IMR-90 (cell line): ENCODE data around the gene TRIM28. TPM values are rescaled to one million over a fixed set of nuclear protein-coding genes. Genes with fewer than 3 reads are reported as not detected.

Experiments used
- ATAC-seq: fragments of 200-7000 bp; cut with Tn5 transposase; 2 replicates; pipeline ENCODE4 v1.9.1; 2020; ENCODE audit warnings: low read depth, mild to moderate bottlenecking, moderate library complexity
- BruUV-seq: library from RNA; stranded (reverse); fragments of 400-500 nt; replicated peaks from 2 replicates; lab custom pipeline; 2021; lab: Mats Ljungman, UMichigan
- CTCF ChIA-PET: fragments of 300-600 bp; formaldehyde crosslinking; extraction: SDS; loops from one replicate; lab custom pipeline; 2021; ENCODE audit warnings: antibody characterized with exemption; lab: Yijun Ruan, JAX
- POLR2A ChIA-PET: fragments of 300-600 bp; sonication (Branson Sonifier 250); formaldehyde crosslinking; loops from one replicate; lab custom pipeline; 2022; ENCODE audit warnings: antibody characterized with exemption; ENCODE audit not compliant: unreplicated experiment; lab: Charles Lee
- DNase-seq: peaks from one replicate; pipeline ENCODE4 v3.0.0; 2013
- H2AFZ ChIP-seq: replicated peaks from 2 replicates; pipeline ENCODE3; 2013; ENCODE audit warnings: low read length, mild to moderate bottlenecking; ENCODE audit not compliant: poor library complexity
- H2AK5ac ChIP-seq: 2 replicates; pipeline ENCODE4 v1.6.1; 2013; ENCODE audit warnings: low read depth, low read length, inconsistent platforms
- H2AK9ac ChIP-seq: replicated peaks from 2 replicates; pipeline ENCODE3; 2013; ENCODE audit warnings: mild to moderate bottlenecking, low read depth, low read length, moderate library complexity; ENCODE audit not compliant: poor library complexity
- H2BK120ac ChIP-seq: 2 replicates; pipeline ENCODE4 v1.6.1; 2013; ENCODE audit warnings: low read depth, low read length, inconsistent platforms
- H2BK15ac ChIP-seq: 3 replicates; pipeline ENCODE4 v1.6.1; 2013; ENCODE audit warnings: low read depth, low read length, inconsistent platforms
- H2BK20ac ChIP-seq: 2 replicates; pipeline ENCODE4 v1.6.1; 2013; ENCODE audit warnings: low read depth, mild to moderate bottlenecking, inconsistent platforms, low read length, moderate library complexity
- H2BK5ac ChIP-seq: 2 replicates; pipeline ENCODE4 v1.6.1; 2013; ENCODE audit warnings: mild to moderate bottlenecking, low read depth, low read length, inconsistent platforms; ENCODE audit not compliant: poor library complexity, severe bottlenecking
- H3K14ac ChIP-seq: replicated peaks from 2 replicates; pipeline ENCODE4 v1.6.1; 2013; ENCODE audit warnings: low read depth, low read length, inconsistent platforms
- H3K18ac ChIP-seq: 2 replicates; pipeline ENCODE4 v1.6.1; 2013; ENCODE audit warnings: low read depth, low read length, control low read depth
- H3K23ac ChIP-seq: 2 replicates; pipeline ENCODE4 v1.6.1; 2013; ENCODE audit warnings: low read depth, low read length, inconsistent platforms
- H3K27ac ChIP-seq: 2 replicates; pipeline ENCODE4 v1.5.1; 2013; ENCODE audit warnings: mild to moderate bottlenecking, control low read depth, low read length; ENCODE audit not compliant: insufficient read depth
- H3K27me3 ChIP-seq: 2 replicates; pipeline ENCODE4 v1.6.1; 2013; ENCODE audit warnings: low read length; ENCODE audit not compliant: control insufficient read depth, insufficient read depth
- H3K36me3 ChIP-seq: 2 replicates; pipeline ENCODE4 v1.6.1; 2013; ENCODE audit warnings: low read length, mixed read lengths; ENCODE audit not compliant: control insufficient read depth, insufficient read depth
- H3K4ac ChIP-seq: 2 replicates; pipeline ENCODE4 v1.6.1; 2013; ENCODE audit warnings: low read depth, low read length, inconsistent platforms
- H3K4me1 ChIP-seq: 2 replicates; pipeline ENCODE4 v1.6.1; 2013; ENCODE audit warnings: low read length, mixed read lengths; ENCODE audit not compliant: control insufficient read depth, insufficient read depth
- H3K4me2 ChIP-seq: 2 replicates; pipeline ENCODE4 v1.6.1; 2013; ENCODE audit warnings: low read depth, mild to moderate bottlenecking, control low read depth, low read length, moderate library complexity
- H3K4me3 ChIP-seq: 2 replicates; pipeline ENCODE4 v1.5.1; 2013; ENCODE audit warnings: low read depth, mild to moderate bottlenecking, control low read depth, low read length, moderate library complexity; ENCODE audit not compliant: insufficient read depth
- H3K56ac ChIP-seq: 2 replicates; pipeline ENCODE4 v1.6.1; 2013; ENCODE audit warnings: low read length, inconsistent platforms; ENCODE audit not compliant: insufficient read depth; ENCODE audit errors: extremely low read depth
- H3K79me1 ChIP-seq, 2 experiments: 2 replicates each; pipeline ENCODE4 v1.6.1; 2013; ENCODE audit warnings: low read length in 2 of 2, inconsistent platforms in 1 of 2, low read depth in 1 of 2
- H3K9ac ChIP-seq: 2 replicates; pipeline ENCODE4 v1.6.1; 2013; ENCODE audit warnings: low read depth, low read length, control low read depth
- H3K9me1 ChIP-seq: 2 replicates; pipeline ENCODE4 v1.6.1; 2013; ENCODE audit warnings: low read length, inconsistent platforms; ENCODE audit not compliant: insufficient read depth
- H3K9me3 ChIP-seq: 2 replicates; pipeline ENCODE4 v1.6.1; 2013; ENCODE audit warnings: low read length; ENCODE audit not compliant: control insufficient read depth, insufficient read depth
- H4K20me1 ChIP-seq: 2 replicates; pipeline ENCODE4 v1.6.1; 2013; ENCODE audit warnings: low read length, inconsistent platforms; ENCODE audit not compliant: insufficient read depth
- H4K5ac ChIP-seq: 2 replicates; pipeline ENCODE4 v1.6.1; 2013; ENCODE audit warnings: mild to moderate bottlenecking, low read depth, low read length, control low read depth
- H4K8ac ChIP-seq, 2 experiments: 2 replicates each; pipeline ENCODE4 v1.6.1; 2013; ENCODE audit warnings: low read depth in 2 of 2, low read length in 2 of 2, control low read depth in 1 of 2, inconsistent platforms in 1 of 2
- H4K91ac ChIP-seq: 2 replicates; pipeline ENCODE4 v1.6.1; 2013; ENCODE audit warnings: low read depth, low read length, inconsistent platforms; ENCODE audit not compliant: insufficient read depth
- BHLHE40 ChIP-seq: fragments of 150-350 bp; IDR thresholded peaks from 2 replicates; pipeline ENCODE4 v1.6.1; 2016; ENCODE audit warnings: mild to moderate bottlenecking, low read depth, low read length
- CEBPB ChIP-seq: IDR thresholded peaks from 2 replicates; pipeline ENCODE4 v1.6.1; 2012; ENCODE audit warnings: low read depth, low read length, improper control_type of control experiment
- ELK1 ChIP-seq: fragments of 150-350 bp; IDR thresholded peaks from 2 replicates; pipeline ENCODE4 v1.6.1; 2016; ENCODE audit warnings: low read depth, mild to moderate bottlenecking, low read length, moderate library complexity, borderline replicate concordance
- MAZ ChIP-seq: IDR thresholded peaks from 2 replicates; pipeline ENCODE4 v1.6.1; 2012; ENCODE audit warnings: low read depth, mild to moderate bottlenecking, low read length, improper control_type of control experiment, moderate library complexity, borderline replicate concordance
- MXI1 ChIP-seq: IDR thresholded peaks from 2 replicates; pipeline ENCODE4 v1.6.1; 2012; ENCODE audit warnings: low read depth, mild to moderate bottlenecking, low read length, moderate library complexity, borderline replicate concordance
- POLR2A ChIP-seq: IDR thresholded peaks from 2 replicates; pipeline ENCODE4 v1.6.1; 2012; ENCODE audit warnings: mild to moderate bottlenecking, low read depth, low read length
- RAD21 ChIP-seq: IDR thresholded peaks from 2 replicates; pipeline ENCODE4 v1.6.1; 2012; ENCODE audit warnings: low read length, improper control_type of control experiment
- RCOR1 ChIP-seq: IDR thresholded peaks from 2 replicates; pipeline ENCODE4 v1.6.1; 2012; ENCODE audit warnings: mild to moderate bottlenecking, low read length, improper control_type of control experiment; ENCODE audit not compliant: insufficient replicate concordance
- USF2 ChIP-seq: fragments of 150-350 bp; IDR thresholded peaks from 2 replicates; pipeline ENCODE4 v1.6.1; 2017; ENCODE audit warnings: mild to moderate bottlenecking, antibody characterized with exemption, low read length, low read depth
- WGBS, 2 experiments: methylation state at CpG; one replicate each; pipeline versions ENCODE4 v1.1.5 to v1.1.7; 2013; ENCODE audit warnings: missing lambda C conversion rate in 2 of 2; ENCODE audit not compliant: insufficient read length in 1 of 2; ENCODE audit errors: extremely low coverage in 2 of 2; 5-methylcytosine and 5-hydroxymethylcytosine counted together
- dilution Hi-C: fragments of 300-500 bp; cut with HindIII; formaldehyde crosslinking; loops from one replicate; pipeline ENCODE4 v1.14.3; 2018; ENCODE audit warnings: low sequenced_read_pairs; ENCODE audit not compliant: unreplicated experiment
- in situ Hi-C: fragments of 300-500 bp; cut with MboI; formaldehyde crosslinking; loops from 3 replicates; pipeline ENCODE4 v1.14.3; 2019; ENCODE audit warnings: low sequenced_read_pairs, inconsistent platforms, mixed read lengths
- intact Hi-C: fragments of 100-400 bp; cut with micrococcal nuclease; formaldehyde crosslinking; loops from 2 replicates; pipeline ENCODE4 v1.10.0; 2022
- polyA plus RNA-seq, 3 experiments: library from polyadenylated mRNA; depleted of rRNA; stranded (reverse); fragments of >200 nt; gene quantifications; 2 replicates each; pipeline ENCODE4 v1.2.3, GENCODE V29; 2012; ENCODE audit warnings: low replicate concordance in 1 of 3
- total RNA-seq: library from RNA; depleted of rRNA; stranded (reverse); fragments of >200 nt; gene quantifications from 2 replicates; pipeline ENCODE4 v1.2.3, GENCODE V29; 2012

Gene TRIM28
- total and polyA plus RNA-seq, 2 of the 4 experiments (the other 2 are of a cell fraction), result 349 to 465 TPM

- no peak within 1 kb of the TSS for H2BK15ac ChIP-seq
- DNase-seq, result peak; percentile 95
- TF ChIP-seq RCOR1, result no peak
- TF ChIP-seq MXI1, result peak; percentile 29; the same call in 1 of the 2 replicates
- peak; percentile 84 for TF ChIP-seq BHLHE40
- peak; percentile 97 for TF ChIP-seq CEBPB
- 0 out of 2 replicates have a peak, but pooled peaks have one; percentile 10 for TF ChIP-seq RAD21
- TF ChIP-seq ELK1, result no peak
- peak; percentile 35; the same call in 1 of the 2 replicates for TF ChIP-seq USF2
- peak; percentile 98 for TF ChIP-seq MAZ
- TF ChIP-seq POLR2A, result peak; percentile 63
- H3K9me3 ChIP-seq, result no peaks in the 10 kb centered on the region
- peaks cover 42% of the 10 kb centered on the region for H3K36me3 ChIP-seq
- intact Hi-C loops, result no loop called here
- peak within 1 kb of the TSS; percentile 100 for H2AK9ac ChIP-seq
- H3K9ac ChIP-seq, result peak within 1 kb of the TSS; percentile 74
- ChIA-PET CTCF (no interaction called here), POLR2A (interaction anchor here (0.6 kb wide), 1 partner anchor 11 kb away, joined by 3 read pairs; the partner anchor contains the start of gene TRIM28)
- H2BK5ac ChIP-seq, result peak within 1 kb of the TSS; percentile 81
- peak within 1 kb of the TSS; percentile 30; the same call in 1 of the 2 replicates for H3K18ac ChIP-seq
- peak within 1 kb of the TSS; percentile 86 for H3K23ac ChIP-seq
- peak within 1 kb of the TSS; percentile 49 for H2BK120ac ChIP-seq
- dilution Hi-C loops, result no loop called here
- peaks cover 33% of the 10 kb centered on the region for H4K20me1 ChIP-seq
- WGBS, 2 experiments, result 2% methylated on average over 48 of the region's 69 CpGs; no CpG with 5 or more reads in 1 of the 2 experiments
- H3K27ac ChIP-seq, result peak within 1 kb of the TSS; percentile 82
- peak within 1 kb of the TSS; percentile 97 for H3K14ac ChIP-seq
- H2AK5ac ChIP-seq, result peak within 1 kb of the TSS; percentile 96
- H3K4ac ChIP-seq, result peak within 1 kb of the TSS; percentile 95
- peak within 1 kb of the TSS; percentile 80 for H4K5ac ChIP-seq
- no TSS peak for BruUV-seq
- peak; percentile 30 for ATAC-seq
- peak within 1 kb of the TSS; percentile 90 for H3K4me2 ChIP-seq
- H3K56ac ChIP-seq, result peak within 1 kb of the TSS; percentile 40
- peak within 1 kb of the TSS; percentile 97 to 99 for H4K8ac ChIP-seq
- peaks cover 21 to 66% of the 10 kb centered on the region in 2 experiments for H3K79me1 ChIP-seq
- H2AFZ ChIP-seq, result peak within 1 kb of the TSS; percentile 96
- peak within 1 kb of the TSS; percentile 55 for H3K4me3 ChIP-seq
- in situ Hi-C loops, result no loop called here
- H2BK20ac ChIP-seq, result no peak within 1 kb of the TSS
- peaks cover 19% of the 10 kb centered on the region for H3K9me1 ChIP-seq
- H4K91ac ChIP-seq, result peak within 1 kb of the TSS; percentile 91
- peaks cover 19% of the 10 kb centered on the region for H3K4me1 ChIP-seq
- H3K27me3 ChIP-seq, result no peaks in the 10 kb centered on the region
These were observed 10.9 kb downstream of the TRIM28 start, which contains the start of gene CHMP2A for GRCh38 chr19:58554494-58555368. TSS of gene CHMP2A (minus strand) at chr19:58555105. CDS start at chr19:58554212, 893 bp downstream.
